C1 segment of cervical spinal cord (tissue), 14 donors: ENCODE measurements around the gene TTC32.
"Not testable (repeated sequence)": the region's sequence is repeated elsewhere in the genome, so short reads cannot be mapped to it uniquely, and the experiment has no call there.

Source experiments
- DNase-seq, 14 donors: peaks; one replicate each; lab custom pipeline; 2025; lab: John Stamatoyannopoulos, UW

Gene TTC32

DNA sequence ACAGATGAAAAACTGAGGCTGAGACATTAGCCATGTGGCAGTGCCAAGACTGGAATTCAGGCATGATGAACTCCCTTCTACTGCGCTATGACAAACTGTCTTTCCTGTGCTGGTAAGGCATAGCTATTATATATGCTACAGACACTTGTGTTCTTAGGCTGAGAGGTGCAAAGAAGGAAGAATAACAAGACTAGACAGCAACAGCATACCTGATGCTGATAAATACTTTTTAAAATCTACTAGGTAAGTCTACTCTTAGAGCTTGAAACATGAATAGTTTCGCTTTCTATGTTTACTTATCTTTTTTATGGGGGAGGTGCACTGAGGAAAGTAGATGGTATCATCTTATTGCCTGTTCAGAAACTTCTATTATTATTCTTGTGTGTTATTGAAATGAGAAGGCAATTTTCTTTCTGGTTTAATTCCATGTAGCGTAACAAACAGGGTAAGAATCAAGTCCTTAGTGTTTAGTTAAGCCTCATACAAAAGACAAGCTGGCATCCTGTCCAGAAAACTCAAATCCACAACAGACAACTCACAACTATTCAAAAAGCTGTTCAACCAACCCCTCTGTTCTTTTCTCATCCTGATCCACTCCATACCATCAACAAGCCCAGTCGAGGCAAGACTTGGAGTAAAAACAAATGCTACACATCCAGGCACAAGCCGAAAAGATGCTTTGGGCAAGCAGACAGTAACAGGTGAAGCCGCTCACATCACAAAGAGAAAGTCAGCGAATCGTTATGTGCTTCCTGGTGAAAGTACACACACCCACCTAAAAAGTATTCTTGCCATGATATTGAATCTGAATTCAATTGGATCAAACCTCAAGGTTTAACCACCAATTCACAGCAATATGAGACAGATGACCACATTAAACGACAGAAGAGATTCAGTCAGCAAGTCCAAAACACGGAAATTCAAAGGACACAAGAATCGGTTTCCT lies 1.5 kb downstream of the TTC32 start:
- DNase-seq = no peak

DNA sequence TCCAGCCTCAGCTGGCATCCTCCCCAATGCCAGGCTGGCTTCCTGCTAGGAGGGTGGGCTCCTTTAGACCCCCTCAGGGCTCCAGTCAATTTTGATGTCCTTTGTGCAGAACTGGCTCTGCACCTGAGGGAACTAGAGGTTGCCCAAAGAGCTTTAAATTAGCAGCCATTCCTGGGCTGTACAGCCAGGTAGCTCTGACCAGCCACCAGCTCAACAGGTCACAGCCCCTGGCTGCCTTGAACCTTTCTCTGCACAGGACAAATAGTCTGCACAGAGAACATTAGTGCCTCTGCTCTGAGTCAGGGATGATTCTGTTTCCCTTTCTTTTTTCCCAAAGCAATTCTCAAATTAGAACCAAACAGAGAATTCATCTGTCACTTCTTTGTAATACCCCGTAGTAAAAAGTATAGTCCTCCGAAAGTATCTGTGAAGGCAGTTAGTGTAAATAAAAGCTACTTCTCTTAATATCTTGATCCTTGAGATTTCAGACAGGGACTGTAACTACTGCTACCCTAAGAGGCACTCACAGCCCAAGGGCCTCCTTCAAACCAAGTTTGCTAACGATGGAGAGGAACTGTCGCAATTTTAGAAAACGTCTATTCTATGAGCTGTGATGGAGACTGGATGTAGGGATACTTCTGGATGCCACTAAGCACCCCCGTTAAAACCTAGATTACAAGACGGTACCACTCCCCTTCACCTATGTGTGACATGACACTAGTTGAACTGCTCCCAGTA lies 3.0 kb downstream of the TTC32 start:
- no peak for DNase-seq

GRCh38 chr2:19897623-19898245 lies 4.0 kb downstream of the TTC32 start:
- DNase-seq = no peak

GRCh38 chr2:19895535-19895934 lies 6.2 kb downstream of the TTC32 start:
- no peak for DNase-seq

DNA sequence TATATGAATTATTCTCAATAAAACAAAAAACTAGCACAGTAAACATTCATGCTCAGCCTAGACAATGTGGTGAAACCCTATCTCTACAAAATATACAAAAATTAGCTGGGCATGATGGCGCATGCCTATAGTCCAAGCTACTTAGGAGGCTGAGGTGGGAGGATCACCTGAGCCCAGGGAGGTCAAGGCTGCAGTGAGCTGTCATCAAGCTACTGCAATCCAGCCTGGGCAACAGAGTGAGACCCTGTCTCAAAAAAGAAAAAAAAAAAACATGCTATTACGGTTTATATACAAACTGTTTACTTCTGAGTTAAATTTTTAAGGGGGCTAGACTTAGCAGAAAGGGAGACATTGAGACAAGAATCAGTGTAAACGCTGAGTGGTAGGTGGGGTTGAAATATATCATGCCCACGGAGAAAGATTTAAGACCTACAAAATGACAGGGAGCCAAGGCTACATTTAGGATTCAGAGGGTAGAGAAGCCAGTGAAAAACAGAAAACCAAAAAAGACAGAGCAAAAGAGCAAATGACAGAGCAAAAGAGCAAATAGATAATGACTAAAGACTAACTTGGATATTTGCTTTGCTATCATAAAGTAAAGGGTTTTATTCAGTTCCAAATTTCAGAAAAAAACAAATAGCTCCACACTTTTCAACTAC lies 7.5 kb downstream of the TTC32 start:
- DNase-seq = no peak

GRCh38 chr2:19893520-19894133 lies 8.2 kb downstream of the TTC32 start:
- DNase-seq = no peak

GRCh38 chr2:19891971-19892370 lies 9.8 kb downstream of the TTC32 start:
- DNase-seq = not testable (repeated sequence)

DNA sequence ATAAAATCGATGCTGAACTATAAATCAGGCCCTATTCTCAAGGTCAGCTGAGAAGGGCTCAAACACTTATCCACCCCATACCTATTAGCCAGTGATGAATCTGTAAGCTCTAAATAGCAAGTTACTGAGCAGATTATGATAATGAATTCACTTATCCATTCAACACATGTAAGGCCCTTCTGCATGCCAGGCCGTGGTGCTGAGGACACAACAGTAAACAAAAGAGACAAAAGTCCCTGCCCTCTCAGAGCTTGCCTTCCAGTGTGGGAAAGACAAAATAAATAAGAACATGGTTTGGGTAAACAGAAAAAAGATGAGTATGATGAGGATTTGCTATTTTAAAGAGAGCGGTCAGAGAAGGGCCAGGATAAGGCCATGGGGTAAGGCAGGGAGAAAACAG lies 11.7 kb downstream of the TTC32 start:
- no peak for DNase-seq

DNA sequence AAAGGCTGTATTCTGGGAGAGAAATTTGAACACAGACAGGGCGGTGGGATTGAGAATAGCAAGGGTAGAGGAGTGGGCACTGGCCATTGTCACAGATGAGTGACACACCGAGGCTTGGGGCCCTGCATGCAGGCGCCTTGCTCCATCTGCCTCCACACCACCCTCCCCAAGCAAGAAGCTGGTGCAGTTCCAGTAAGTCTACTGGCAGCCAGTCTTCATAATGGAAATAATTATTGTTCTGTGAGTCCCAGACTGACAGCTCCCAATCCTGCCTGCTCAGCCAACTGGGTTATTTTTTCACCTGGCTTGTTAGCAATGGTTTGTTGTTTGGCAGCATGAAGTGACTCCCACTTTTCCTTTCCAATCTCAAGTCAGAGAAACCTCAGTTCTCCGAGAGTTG lies 13.0 kb downstream of the TTC32 start:
- DNase-seq = no peak

- no peak for DNase-seq
Observed at GRCh38 chr2:19887510-19887909, 14.3 kb downstream of the TTC32 start.

GRCh38 chr2:19886261-19886660 lies 15.5 kb downstream of the TTC32 start:
- DNase-seq = no peak

DNA sequence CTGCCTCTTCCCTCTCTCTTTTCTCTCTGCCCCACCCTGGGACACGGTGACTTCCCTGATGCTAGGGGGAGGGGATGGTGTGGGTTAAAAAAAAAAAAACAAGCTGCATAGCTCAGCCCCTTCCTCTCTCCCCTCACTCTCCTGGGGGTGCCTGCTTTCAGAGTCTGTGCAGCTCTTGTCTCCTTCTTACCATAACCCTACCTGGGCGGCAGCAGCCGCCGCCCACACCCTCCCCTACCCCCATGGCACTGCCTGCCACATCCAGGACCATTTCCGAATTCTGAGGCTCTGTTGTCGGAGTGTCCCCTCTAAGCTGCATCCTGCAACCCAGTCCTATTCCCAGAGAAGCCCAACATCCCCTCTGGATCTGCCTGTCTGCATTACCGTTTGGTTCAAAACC lies 16.0 kb downstream of the TTC32 start:
- no peak for DNase-seq

GRCh38 chr2:19883971-19884720 lies 17.6 kb downstream of the TTC32 start:
- no peak for DNase-seq

- DNase-seq = no peak
Observed at GRCh38 chr2:19883486-19883885, 18.3 kb downstream of the TTC32 start.

DNA sequence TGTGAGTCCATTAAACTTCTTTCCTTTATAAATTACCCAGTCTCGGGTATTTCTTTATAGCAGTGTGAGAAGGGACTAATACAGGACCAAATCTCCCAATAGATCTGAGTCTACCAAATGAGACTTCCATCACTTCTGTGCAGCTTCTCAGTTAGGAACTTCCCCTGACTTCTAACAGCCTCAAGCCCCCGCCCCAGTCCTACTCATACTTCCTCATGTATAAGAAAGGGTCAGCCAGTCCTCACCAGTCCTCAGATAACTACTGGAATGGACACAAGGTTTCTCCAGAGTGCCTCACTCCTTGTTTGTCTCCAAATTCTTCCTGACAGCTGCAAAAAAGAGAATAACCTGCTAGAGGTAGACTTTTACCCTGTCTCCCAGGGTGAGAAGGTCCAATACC lies 19.5 kb downstream of the TTC32 start:
- no peak for DNase-seq

DNA sequence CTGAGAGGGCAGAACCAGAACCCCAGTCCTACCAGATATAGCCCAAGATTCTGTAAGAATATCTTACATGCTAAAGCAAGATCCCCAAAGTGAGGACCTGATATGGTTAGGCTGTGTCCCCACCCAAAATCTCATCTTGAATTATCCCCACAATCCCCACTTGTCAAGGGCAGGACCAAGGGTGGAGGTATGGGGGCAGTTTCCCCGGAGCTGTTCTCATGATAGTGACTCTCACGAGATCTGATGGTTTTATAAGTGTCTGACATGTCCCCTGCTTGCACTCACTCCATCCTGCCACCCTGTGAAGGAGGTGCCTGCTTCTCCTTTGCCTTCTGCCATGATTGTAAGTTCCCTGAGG lies 19.9 kb downstream of the TTC32 start:
- DNase-seq = no peak

GRCh38 chr2:19881221-19881907 lies 20.4 kb downstream of the TTC32 start:
- no peak for DNase-seq

GRCh38 chr2:19880191-19880590 lies 21.6 kb downstream of the TTC32 start:
- not testable (repeated sequence) for DNase-seq

DNA sequence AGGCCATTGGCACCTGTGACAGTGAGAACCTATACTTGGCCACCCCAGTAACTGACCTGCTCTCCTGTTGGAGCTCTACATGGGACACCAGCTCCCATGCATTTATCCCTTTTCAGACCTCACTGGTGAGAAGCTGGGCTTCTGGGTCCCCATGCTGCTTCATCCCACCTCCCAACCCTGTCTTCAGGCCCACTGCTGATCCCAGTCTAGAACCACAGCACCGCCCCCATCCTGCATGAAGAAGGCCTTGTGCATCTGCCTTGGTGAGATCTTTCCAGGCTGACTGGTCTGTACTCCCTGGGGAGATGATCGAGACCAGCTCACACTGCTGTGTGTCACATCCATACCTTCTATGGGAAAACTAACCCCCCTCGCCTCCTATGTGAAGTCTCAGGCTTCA lies 22.7 kb downstream of the TTC32 start:
- no peak for DNase-seq
